Activated naive CD8-positive, alpha-beta T cell treated with anti-CD3 and anti-CD28 coated beads, Interleukin-2, amount 50 U/mL, for 16 hours (primary cell): Measurements from ENCODE around the gene LRP8.
A peak's percentile ranks its signal among the peaks of the same experiment; 100 is the strongest.
"Not testable (repeated sequence)": the region's sequence is repeated elsewhere in the genome, so short reads cannot be mapped to it uniquely, and the experiment has no call there.

Experiments used
- DNase-seq: peaks from one replicate; pipeline ENCODE4 v3.0.0-alpha.2; 2020; ENCODE audit warnings: low read depth, low spot score

LRP8 gene

GRCh38 chr1:53284224-53285020, 43.4 kb downstream of the LRP8 start:
- no peak for DNase-seq

- not testable (repeated sequence) for DNase-seq
Measured at GRCh38 chr1:53283156-53283555, 44.7 kb downstream of the LRP8 start.

- DNase-seq = no peak
Measured at GRCh38 chr1:53281133-53281532, 46.7 kb downstream of the LRP8 start.

GRCh38 chr1:53280496-53280895, 47.4 kb downstream of the LRP8 start:
- no peak for DNase-seq

GRCh38 chr1:53279296-53280200, 48.3 kb downstream of the LRP8 start:
- no peak for DNase-seq

- DNase-seq = peak; percentile 50
Measured at GRCh38 chr1:53278298-53278725, 49.6 kb downstream of the LRP8 start.

- DNase-seq = no peak
Measured at GRCh38 chr1:53277326-53277725, 50.5 kb downstream of the LRP8 start.

GRCh38 chr1:53276902-53277281, 51.0 kb downstream of the LRP8 start:
- DNase-seq = no peak

- no peak for DNase-seq
Measured at GRCh38 chr1:53276153-53276901, 51.5 kb downstream of the LRP8 start.

GRCh38 chr1:53275566-53275965, 52.3 kb downstream of the LRP8 start:
- DNase-seq = no peak

- no peak for DNase-seq
Measured at GRCh38 chr1:53274541-53275185, 53.2 kb downstream of the LRP8 start.

GRCh38 chr1:53274026-53274425, 53.8 kb downstream of the LRP8 start:
- DNase-seq = no peak

- no peak for DNase-seq
Measured at GRCh38 chr1:53273526-53273925, 54.3 kb downstream of the LRP8 start.

- no peak for DNase-seq
Measured at GRCh38 chr1:53272349-53272748, 55.5 kb downstream of the LRP8 start.

GRCh38 chr1:53271446-53272090, 56.3 kb downstream of the LRP8 start:
- DNase-seq = no peak

GRCh38 chr1:53270873-53271272, 57.0 kb downstream of the LRP8 start:
- DNase-seq = no peak

GRCh38 chr1:53270107-53270506, 57.8 kb downstream of the LRP8 start:
- no peak for DNase-seq

- DNase-seq = no peak
Measured at GRCh38 chr1:53267761-53268160, 60.1 kb downstream of the LRP8 start.

GRCh38 chr1:53266038-53266437, 61.8 kb downstream of the LRP8 start:
- DNase-seq = no peak

GRCh38 chr1:53265581-53265980, 62.3 kb downstream of the LRP8 start:
- DNase-seq = no peak

- DNase-seq = no peak
Measured at GRCh38 chr1:53264048-53264447, 63.8 kb downstream of the LRP8 start.
